Stomach (tissue), 9 donors: ENCODE measurements around the gene C1orf74. TPM values are rescaled to one million over a fixed set of nuclear protein-coding genes. Genes with fewer than 3 reads are reported as not detected.

Experiments
- DNase-seq, 2 donors: peaks; one replicate each; pipeline versions ENCODE4 v3.0.0 to v3.0.0-alpha.2; 2013 to 2019
- H3K27ac ChIP-seq, 5 donors: fragments of 200-600 bp in 4 of 5; sonication (generic) in 4 of 5; one replicate each; pipeline ENCODE4 v1.5.1; 2013 to 2019; ENCODE audit warnings: mild to moderate bottlenecking in 1 of 5, moderate library complexity in 1 of 5
- H3K27me3 ChIP-seq, 3 donors: fragments of 200-600 bp; sonication (generic); one replicate each; pipeline ENCODE4 v1.5.1; 2017 to 2019; ENCODE audit warnings: mixed run types in 1 of 3
- H3K36me3 ChIP-seq, 4 donors: fragments of 200-600 bp; sonication (generic); 1 replicate in 3 of 4; 2 replicates in 1 of 4; pipeline ENCODE4 v1.5.1; 2016 to 2019
- H3K4me1 ChIP-seq, 4 donors: fragments of 200-600 bp; sonication (generic); one replicate each; pipeline ENCODE4 v1.5.1; 2016 to 2019
- H3K4me3 ChIP-seq, 4 donors: fragments of 200-600 bp; sonication (generic) in 3 of 4; one replicate each; pipeline ENCODE4 v1.5.1; 2016 to 2019; ENCODE audit warnings: mild to moderate bottlenecking in 1 of 4
- H3K9me3 ChIP-seq, 4 donors: fragments of 200-600 bp; sonication (generic); one replicate each; pipeline ENCODE4 v1.5.1; 2016 to 2019
- EP300 ChIP-seq: sonication (generic); formaldehyde crosslinking; IDR thresholded peaks from one replicate; pipeline ENCODE4 v1.6.1; 2017; ENCODE audit warnings: antibody characterized with exemption
- POLR2A ChIP-seq, 4 donors: fragments of 450-650 bp; IDR thresholded peaks; one replicate each; pipeline ENCODE4 v1.6.1; 2016; ENCODE audit warnings: antibody characterized with exemption in 4 of 4, control low read depth in 2 of 4, mild to moderate bottlenecking in 1 of 4, moderate library complexity in 1 of 4
- POLR2AphosphoS5 ChIP-seq, 3 donors: sonication (generic); formaldehyde crosslinking; IDR thresholded peaks; one replicate each; pipeline ENCODE4 v1.6.1; 2016; ENCODE audit warnings: antibody characterized with exemption in 3 of 3
- WGBS, 5 donors: extraction: QIAGEN DNeasy Blood & Tissue Kit in 3 of 5; methylation state at CpG; one replicate each; pipeline versions ENCODE4 v1.1.5 to v1.1.7; 2013 to 2018; 5-methylcytosine and 5-hydroxymethylcytosine counted together
- intact Hi-C: fragments of 100-400 bp; cut with DNase I; formaldehyde crosslinking; loops from one replicate; pipeline ENCODE4 v1.15.1; 2023; ENCODE audit warnings: low total_unique reads
- polyA plus RNA-seq, 3 donors: library from polyadenylated mRNA; stranded (reverse); fragments of 200-250 nt; gene quantifications; one replicate each; pipeline ENCODE4 v1.2.3, GENCODE V29; 2013
- total RNA-seq, 5 donors: library from RNA; depleted of rRNA; stranded (reverse); fragments of >200 nt; gene quantifications; one replicate each; pipeline versions ENCODE4 v1.1.0 to v1.2.3, GENCODE V29; 2014 to 2016
- TF ChIP-seq, protein P1 (sequence below), 7 experiments: fragments of 450-650 bp in 4 of 7; fragments of 200-600 bp in 3 of 7; sonication (generic) in 3 of 7; IDR thresholded peaks; one replicate each; pipeline ENCODE4 v1.5.1; 2016 to 2019; ENCODE audit warnings: antibody characterized with exemption in 7 of 7, control low read depth in 2 of 7, mild to moderate bottlenecking in 1 of 7
- donor health status: healthy with polysubstance abuse.
- donor health status: Bipolar disorder and iron deficiency.
- donor health status: healthy.

Gene C1orf74
- total and polyA plus RNA-seq, 8 donors = 0.72 to 3.6 (median 1.5) TPM; not detected in 1

DNA sequence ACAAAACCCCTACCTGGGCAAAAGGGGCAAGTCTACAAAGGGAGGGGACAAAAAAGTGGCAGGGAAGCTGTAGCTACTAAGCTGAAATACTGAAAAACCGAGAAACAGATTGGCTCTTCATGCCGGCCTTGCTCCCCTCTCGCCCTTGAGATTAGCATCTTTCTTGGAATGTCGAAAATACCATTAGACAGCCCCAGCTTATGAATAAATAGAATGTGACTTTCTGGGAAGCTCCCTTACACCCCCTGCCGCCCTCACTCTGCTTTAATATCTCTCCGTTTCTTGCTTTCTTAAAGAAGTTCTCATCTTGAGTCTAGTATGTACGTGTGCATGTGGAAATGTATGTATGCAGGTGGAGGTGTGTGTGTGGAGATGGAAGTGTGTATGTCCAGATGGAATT lies 14.4 kb downstream of the C1orf74 start:
- Histone ChIP-seq H3K9me3 (no peaks in the 10 kb centered on the region), H3K36me3 (peaks cover 0 to under 1% (median 0%) of the 10 kb centered on the region in 4 donors), H3K27me3 (no peaks in the 10 kb centered on the region), H3K4me1 (peaks cover 18 to 55% (median 31%) of the 10 kb centered on the region in 4 donors), H3K4me3 (peak overlapping the region; percentile 24 to 38 (median 28)), H3K27ac (peak overlapping the region in 4 of 5 donors; percentile 73 to 84 (median 78))
- intact Hi-C loops = no loop called here
- no peak for DNase-seq
- no peak for TF ChIP-seq EP300
- TF ChIP-seq POLR2A (IDR thresholded peaks at IDR 0.05) = no peak
- TF ChIP-seq, protein P1, sequence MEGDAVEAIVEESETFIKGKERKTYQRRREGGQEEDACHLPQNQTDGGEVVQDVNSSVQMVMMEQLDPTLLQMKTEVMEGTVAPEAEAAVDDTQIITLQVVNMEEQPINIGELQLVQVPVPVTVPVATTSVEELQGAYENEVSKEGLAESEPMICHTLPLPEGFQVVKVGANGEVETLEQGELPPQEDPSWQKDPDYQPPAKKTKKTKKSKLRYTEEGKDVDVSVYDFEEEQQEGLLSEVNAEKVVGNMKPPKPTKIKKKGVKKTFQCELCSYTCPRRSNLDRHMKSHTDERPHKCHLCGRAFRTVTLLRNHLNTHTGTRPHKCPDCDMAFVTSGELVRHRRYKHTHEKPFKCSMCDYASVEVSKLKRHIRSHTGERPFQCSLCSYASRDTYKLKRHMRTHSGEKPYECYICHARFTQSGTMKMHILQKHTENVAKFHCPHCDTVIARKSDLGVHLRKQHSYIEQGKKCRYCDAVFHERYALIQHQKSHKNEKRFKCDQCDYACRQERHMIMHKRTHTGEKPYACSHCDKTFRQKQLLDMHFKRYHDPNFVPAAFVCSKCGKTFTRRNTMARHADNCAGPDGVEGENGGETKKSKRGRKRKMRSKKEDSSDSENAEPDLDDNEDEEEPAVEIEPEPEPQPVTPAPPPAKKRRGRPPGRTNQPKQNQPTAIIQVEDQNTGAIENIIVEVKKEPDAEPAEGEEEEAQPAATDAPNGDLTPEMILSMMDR (IDR thresholded peaks at IDR 0.05) = no peak
- TF ChIP-seq POLR2AphosphoS5 (IDR thresholded peaks at IDR 0.05) = no peak
- WGBS, 5 donors = 50 to 76% (median 62%) methylated on average over 7 of the region's 7 CpGs

DNA sequence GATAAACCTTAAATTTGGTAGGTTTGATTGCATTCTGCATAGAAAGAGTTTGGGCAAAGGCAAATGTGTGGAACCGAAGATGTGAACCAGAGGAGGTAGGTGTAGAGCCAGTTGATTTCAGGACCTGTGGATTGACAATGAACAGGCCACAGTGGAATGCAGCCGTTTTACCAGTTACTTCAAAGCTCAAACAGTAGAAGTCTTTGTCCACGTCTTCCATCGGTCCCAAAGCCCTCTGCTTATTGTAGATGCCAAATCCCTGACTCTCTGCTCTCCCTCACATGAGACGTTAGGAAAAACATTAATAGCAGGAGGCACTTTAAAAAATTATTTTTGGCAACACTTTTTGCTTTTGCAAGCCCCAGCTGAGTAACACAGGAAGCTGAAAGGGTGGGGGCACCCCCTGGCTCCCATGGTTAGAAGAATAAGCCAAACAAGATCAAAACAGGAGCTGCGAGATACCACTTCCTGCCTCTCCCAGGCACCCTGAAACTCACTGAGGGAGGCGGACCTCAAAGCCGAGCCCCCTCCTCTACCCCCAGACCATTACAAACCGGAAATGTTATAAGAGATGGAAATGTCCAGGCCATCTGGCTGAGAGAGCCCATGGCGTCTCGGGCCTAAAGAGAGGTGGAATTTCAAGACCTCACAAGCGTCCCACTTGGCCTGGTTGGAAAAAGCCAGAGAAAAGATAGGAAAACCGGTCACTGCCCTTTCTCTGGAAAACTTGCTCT lies 15.0 kb downstream of the C1orf74 start:
- intact Hi-C loops = no loop called here
- no peaks in the 10 kb centered on the region for H3K9me3 ChIP-seq
- TF ChIP-seq, protein P1 (IDR thresholded peaks at IDR 0.05) = no peak
- TF ChIP-seq POLR2AphosphoS5 (IDR thresholded peaks at IDR 0.05) = peak; percentile 30 to 81 (median 34)
- peak; percentile 49 for TF ChIP-seq EP300
- WGBS, 5 donors = 16 to 47% (median 41%) methylated on average over 13 of the region's 13 CpGs
- H3K27me3 ChIP-seq = no peaks in the 10 kb centered on the region
- no peaks in the 10 kb centered on the region for H3K36me3 ChIP-seq
- peak overlapping the region in 4 of 5 donors; percentile 73 to 84 (median 78) for H3K27ac ChIP-seq
- peak in 1 of 2 donors; percentile 85 for DNase-seq
- peak overlapping the region; percentile 24 to 38 (median 28) for H3K4me3 ChIP-seq
- peaks cover 18 to 55% (median 31%) of the 10 kb centered on the region in 4 donors for H3K4me1 ChIP-seq

DNA sequence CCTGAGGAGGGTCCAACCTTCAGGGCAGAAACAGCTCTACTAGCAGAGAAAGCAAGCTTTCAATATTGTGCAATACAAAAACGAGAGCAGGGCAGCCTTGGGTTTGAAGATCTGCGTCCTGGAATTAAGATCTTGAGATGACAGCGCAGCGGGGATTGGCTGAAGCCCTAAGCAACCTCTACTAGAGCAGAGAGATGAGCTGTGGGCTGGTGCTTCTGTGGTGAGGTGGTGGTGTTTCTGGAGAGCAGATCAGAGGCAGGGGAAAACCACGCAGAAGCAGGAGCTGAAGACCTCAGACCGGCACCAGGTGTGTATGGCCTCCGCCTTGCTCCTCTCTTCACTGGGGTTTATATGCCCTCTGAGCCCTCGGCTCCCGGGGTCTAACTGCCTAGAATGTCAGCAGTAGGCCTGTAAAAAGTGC lies 16.0 kb downstream of the C1orf74 start:
- TF ChIP-seq POLR2AphosphoS5 (IDR thresholded peaks at IDR 0.05) (peak in 1 of 3 donors; percentile 6), POLR2A (IDR thresholded peaks at IDR 0.05) (no peak), EP300 (no peak)
- TF ChIP-seq, protein P1 (IDR thresholded peaks at IDR 0.05) = no peak
- Histone ChIP-seq H3K27me3 (no peaks in the 10 kb centered on the region), H3K9me3 (no peaks in the 10 kb centered on the region), H3K27ac (peak overlapping the region in 4 of 5 donors; percentile 73 to 84 (median 78)), H3K36me3 (no peaks in the 10 kb centered on the region), H3K4me1 (peaks cover 18 to 55% (median 31%) of the 10 kb centered on the region in 4 donors), H3K4me3 (peak overlapping the region; percentile 24 to 38 (median 28))
- DNase-seq = peak; percentile 55 to 59
- WGBS, 5 donors = 69 to 87% (median 77%) methylated on average over 9 of the region's 9 CpGs
- intact Hi-C loops = no loop called here

DNA sequence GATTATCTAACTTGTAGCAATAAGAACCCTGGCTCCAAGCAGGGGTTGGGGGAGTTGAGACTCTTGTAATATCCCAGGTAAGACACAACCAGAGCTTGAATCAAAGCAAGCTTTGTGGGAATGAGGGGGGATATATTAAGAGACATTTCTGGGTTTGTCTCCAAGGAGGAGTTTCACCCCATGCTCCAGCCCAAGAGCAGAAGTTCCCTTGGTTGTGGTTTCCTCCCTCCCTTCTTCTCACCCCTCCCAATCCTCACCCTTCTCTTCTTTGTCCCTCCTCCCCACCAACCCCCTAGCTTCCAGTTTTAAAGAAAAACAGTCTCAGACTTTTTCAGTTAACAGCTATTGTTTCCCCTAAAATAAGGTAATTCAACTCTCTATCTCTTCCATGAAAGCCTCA lies 16.7 kb downstream of the C1orf74 start:
- Histone ChIP-seq H3K27me3 (no peaks in the 10 kb centered on the region), H3K27ac (peak overlapping the region in 4 of 5 donors; percentile 73 to 84 (median 78)), H3K9me3 (no peaks in the 10 kb centered on the region), H3K36me3 (no peaks in the 10 kb centered on the region), H3K4me3 (no peak overlapping the region), H3K4me1 (peaks cover 18 to 55% (median 31%) of the 10 kb centered on the region in 4 donors)
- no peak for DNase-seq
- TF ChIP-seq EP300 = no peak
- no peak for TF ChIP-seq POLR2A (IDR thresholded peaks at IDR 0.05)
- TF ChIP-seq, protein P1 (IDR thresholded peaks at IDR 0.05) = no peak
- no peak for TF ChIP-seq POLR2AphosphoS5 (IDR thresholded peaks at IDR 0.05)
- intact Hi-C loops = no loop called here
